CD4-positive, alpha-beta memory T cell (primary cell): ENCODE data around the gene ADM2. TPM values are rescaled to one million over a fixed set of nuclear protein-coding genes. Genes with fewer than 3 reads are reported as not detected.
A peak's percentile ranks its signal among the peaks of the same experiment; 100 is the strongest.

Experiments used
- CTCF ChIA-PET: fragments of 350-600 bp; sonication (Branson Sonifier 250); formaldehyde crosslinking; loops from one replicate; lab custom pipeline; 2021; ENCODE audit warnings: inconsistent platforms; ENCODE audit not compliant: partially characterized antibody; lab: Charles Lee
- POLR2A ChIA-PET: fragments of 350-600 bp; sonication (Branson Sonifier 250); formaldehyde crosslinking; loops from one replicate; lab custom pipeline; 2021; ENCODE audit not compliant: partially characterized antibody; lab: Charles Lee
- DNase-seq, 5 donors: peaks; one replicate each; pipeline versions ENCODE4 v3.0.0 to v3.0.0-alpha.2; 2020 to 2022; ENCODE audit warnings: mixed read lengths in 1 of 5
- H3K27ac ChIP-seq: one replicate; pipeline ENCODE4 v1.7.0; 2013; ENCODE audit warnings: low read depth, low read length
- H3K27me3 ChIP-seq: 2 replicates; pipeline ENCODE4 v1.7.0; 2013; ENCODE audit warnings: mild to moderate bottlenecking, low read length, moderate library complexity; ENCODE audit not compliant: insufficient read depth
- H3K36me3 ChIP-seq: 2 replicates; pipeline ENCODE4 v1.7.0; 2013; ENCODE audit warnings: mild to moderate bottlenecking, low read length, moderate library complexity; ENCODE audit not compliant: insufficient read depth
- H3K4me1 ChIP-seq: 2 replicates; pipeline ENCODE4 v1.7.0; 2013; ENCODE audit warnings: mild to moderate bottlenecking, low read length, moderate library complexity; ENCODE audit not compliant: insufficient read depth
- H3K4me3 ChIP-seq, 2 donors: one replicate each; pipeline ENCODE4 v1.7.0; 2013; ENCODE audit warnings: low read length in 2 of 2, mild to moderate bottlenecking in 1 of 2
- H3K9me3 ChIP-seq, 2 donors: one replicate each; pipeline ENCODE4 v1.7.0; 2013; ENCODE audit warnings: low read length in 2 of 2, control low read depth in 1 of 2; ENCODE audit not compliant: control insufficient read depth in 1 of 2
- H3K27ac Mint-ChIP-seq, 7 donors: one replicate each; pipeline ENCODE4 v1.8.0; 2020 to 2021; ENCODE audit warnings: mixed read lengths in 7 of 7, mild to moderate bottlenecking in 6 of 7, inconsistent platforms in 3 of 7, moderate library complexity in 3 of 7
- H3K27me3 Mint-ChIP-seq, 2 donors: one replicate each; pipeline ENCODE4 v1.8.0; 2020 to 2021; ENCODE audit warnings: mixed read lengths in 2 of 2
- H3K36me3 Mint-ChIP-seq, 2 donors: one replicate each; pipeline ENCODE4 v1.8.0; 2020 to 2021; ENCODE audit warnings: mixed read lengths in 2 of 2, inconsistent platforms in 1 of 2, mild to moderate bottlenecking in 1 of 2
- H3K4me1 Mint-ChIP-seq, 4 donors: one replicate each; pipeline ENCODE4 v1.8.0; 2020 to 2021; ENCODE audit warnings: mixed read lengths in 4 of 4, mild to moderate bottlenecking in 1 of 4
- H3K4me3 Mint-ChIP-seq, 8 donors: one replicate each; pipeline ENCODE4 v1.8.0; 2020 to 2021; ENCODE audit warnings: mixed read lengths in 8 of 8, mild to moderate bottlenecking in 7 of 8, moderate library complexity in 6 of 8, inconsistent platforms in 3 of 8
- H3K9me3 Mint-ChIP-seq, 8 donors: one replicate each; pipeline ENCODE4 v1.8.0; 2020 to 2021; ENCODE audit warnings: mixed read lengths in 8 of 8, mild to moderate bottlenecking in 5 of 8, inconsistent platforms in 3 of 8, moderate library complexity in 1 of 8
- intact Hi-C: fragments of 100-400 bp; cut with micrococcal nuclease; formaldehyde crosslinking; loops from one replicate; pipeline ENCODE4 v1.15.1; 2023
- polyA plus RNA-seq, 2 donors: library from polyadenylated mRNA; unstranded; fragments of 300-500 nt; fragmentation: Illumina TruSeq; gene quantifications; one replicate each; pipeline ENCODE4 v1.2.3, GENCODE V29; 2021
- total RNA-seq, 2 experiments: library from RNA; stranded (reverse); gene quantifications; one replicate each; pipeline ENCODE4 v1.2.3, GENCODE V29; 2021

Gene ADM2
- total and polyA plus RNA-seq, 4 experiments from 2014 or later, result 0.07 to 4.5 (median 2.4) TPM

- POLR2A ChIA-PET, result interaction anchor here (0.8 to 1.0 kb wide), 2 partner anchors 70 to 123 kb away, joined by 3 read pairs; partner anchors contain the start of gene SCO2
These were observed 26.7 kb upstream of the ADM2 start for GRCh38 chr22:50454556-50455075.

GRCh38 chr22:50455201-50455600, 26.1 kb upstream of the ADM2 start:
- H3K27ac ChIP-seq, result no peak overlapping the region
- POLR2A ChIA-PET, result interaction anchor here (0.8 to 6.2 kb wide), 2 partner anchors 14 to 122 kb away, joined by 3 to 38 read pairs; no protein-coding TSS in a partner anchor
- Mint-ChIP-seq H3K36me3 (peaks cover 23 to 56% of the 10 kb centered on the region in 2 donors), H3K4me3 (no peak overlapping the region), H3K27ac (no peak overlapping the region), H3K27me3 (no peaks in the 10 kb centered on the region), H3K4me1 (peaks cover 0 to 6% (median 4%) of the 10 kb centered on the region in 4 donors), H3K9me3 (peaks cover 0 to 3% (median 0%) of the 10 kb centered on the region in 8 donors)
- intact Hi-C loops, result no loop called here
- no peak overlapping the region for H3K4me3 ChIP-seq
- DNase-seq, result no peak
- peaks cover 47% of the 10 kb centered on the region for H3K36me3 ChIP-seq
- no peaks in the 10 kb centered on the region for H3K27me3 ChIP-seq
- CTCF ChIA-PET, result no interaction called here
- H3K9me3 ChIP-seq, result no peaks in the 10 kb centered on the region
- H3K4me1 ChIP-seq, result no peaks in the 10 kb centered on the region

More at GRCh38 chr22:50454556-50455075, 26.7 kb upstream of the ADM2 start:
- Mint-ChIP-seq H3K27ac (peak overlapping the region in 2 of 7 donors; percentile 48 to 68), H3K4me3 (no peak overlapping the region), H3K9me3 (peaks cover 0 to 3% (median 0%) of the 10 kb centered on the region in 8 donors), H3K4me1 (peaks cover 0 to 7% (median 5%) of the 10 kb centered on the region in 4 donors), H3K36me3 (peaks cover 26 to 58% of the 10 kb centered on the region in 2 donors), H3K27me3 (no peaks in the 10 kb centered on the region)
- no peaks in the 10 kb centered on the region for H3K9me3 ChIP-seq
- peaks cover 46% of the 10 kb centered on the region for H3K36me3 ChIP-seq
- CTCF ChIA-PET, result interaction anchor here (1.4 kb wide), 1 partner anchor 43 kb away, joined by 5 read pairs; no protein-coding TSS in a partner anchor
- no peaks in the 10 kb centered on the region for H3K27me3 ChIP-seq
- DNase-seq, result no peak
- no peak overlapping the region for H3K27ac ChIP-seq
- intact Hi-C loops, result no loop called here
- H3K4me1 ChIP-seq, result no peaks in the 10 kb centered on the region
- no peak overlapping the region for H3K4me3 ChIP-seq

- no peak overlapping the region for H3K4me3 Mint-ChIP-seq
- no peaks in the 10 kb centered on the region for H3K27me3 Mint-ChIP-seq
- DNase-seq, result no peak
- H3K4me1 Mint-ChIP-seq, result peaks cover 0 to 6% (median 3%) of the 10 kb centered on the region in 4 donors
- Histone ChIP-seq H3K27ac (no peak overlapping the region), H3K4me1 (no peaks in the 10 kb centered on the region), H3K4me3 (no peak overlapping the region), H3K9me3 (no peaks in the 10 kb centered on the region), H3K36me3 (peaks cover 56% of the 10 kb centered on the region), H3K27me3 (no peaks in the 10 kb centered on the region)
- CTCF ChIA-PET, result interaction anchor here (1.7 kb wide), 1 partner anchor 42 kb away, joined by 6 read pairs; no protein-coding TSS in a partner anchor
- intact Hi-C loops, result no loop called here
- peak overlapping the region in 1 of 7 donors; percentile 48 for H3K27ac Mint-ChIP-seq
- peaks cover 22 to 61% of the 10 kb centered on the region in 2 donors for H3K36me3 Mint-ChIP-seq
- peaks cover 0 to 7% (median 0%) of the 10 kb centered on the region in 8 donors for H3K9me3 Mint-ChIP-seq
- POLR2A ChIA-PET, result interaction anchor here (1.2 to 6.2 kb wide), 4 partner anchors 13 to 70 kb away, joined by 3 to 38 read pairs (median 4); partner anchors contain the start of gene SCO2
These were observed 25.3 kb upstream of the ADM2 start for GRCh38 chr22:50456026-50456425.

DNA sequence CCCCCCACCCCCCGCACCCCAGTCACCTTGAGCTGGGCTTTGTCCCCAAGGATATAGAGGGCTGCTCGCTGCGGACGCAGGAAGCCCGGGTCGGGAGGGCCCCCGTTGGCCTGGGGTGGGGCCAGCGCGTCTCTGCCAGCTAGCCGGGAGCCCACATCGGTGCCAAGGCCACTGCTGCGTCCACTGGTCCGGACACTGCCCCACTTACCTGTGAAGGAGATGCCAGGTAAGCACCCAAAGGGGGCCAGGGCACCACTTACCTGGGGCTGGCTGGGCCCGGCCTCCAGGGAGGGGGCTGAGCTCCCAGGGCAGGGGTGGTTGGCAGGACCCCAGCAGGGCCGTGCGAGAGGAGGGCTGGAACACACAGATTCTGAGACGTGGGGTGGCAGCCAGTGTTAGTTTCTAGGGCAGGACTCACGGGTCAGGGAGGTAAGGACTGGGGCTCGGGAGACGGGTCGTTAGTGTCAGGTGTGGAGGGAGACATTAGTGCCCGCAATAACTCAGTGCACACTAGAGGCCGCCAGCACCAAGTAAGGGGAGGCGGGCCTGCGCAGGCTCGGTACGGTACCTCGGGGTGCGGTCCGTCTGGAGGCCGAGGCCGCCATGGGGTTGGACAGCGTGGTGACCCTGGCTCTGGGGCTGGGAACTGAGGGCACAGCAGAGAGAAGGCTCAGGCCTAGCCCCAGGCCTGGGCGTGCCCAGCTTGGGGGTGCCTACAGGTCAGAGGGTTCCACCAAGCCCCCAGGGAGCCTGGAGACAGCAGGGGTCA, 24.7 kb upstream of the ADM2 start:
- intact Hi-C loops, result no loop called here
- POLR2A ChIA-PET, result interaction anchor here (1.2 to 6.2 kb wide), 4 partner anchors 13 to 69 kb away, joined by 3 to 38 read pairs (median 4); partner anchors contain the start of gene SCO2
- H3K27ac ChIP-seq, result no peak overlapping the region
- H3K27me3 ChIP-seq, result no peaks in the 10 kb centered on the region
- H3K36me3 ChIP-seq, result peaks cover 61% of the 10 kb centered on the region
- Mint-ChIP-seq H3K4me1 (peaks cover 0 to 6% (median 2%) of the 10 kb centered on the region in 4 donors), H3K27ac (peak overlapping the region in 1 of 7 donors; percentile 19), H3K4me3 (no peak overlapping the region), H3K27me3 (no peaks in the 10 kb centered on the region), H3K9me3 (peaks cover 0 to 7% (median 0%) of the 10 kb centered on the region in 8 donors), H3K36me3 (peaks cover 16 to 58% of the 10 kb centered on the region in 2 donors)
- CTCF ChIA-PET, result interaction anchor here (0.5 to 1.7 kb wide), 2 partner anchors 14 to 41 kb away, joined by 3 to 6 read pairs; no protein-coding TSS in a partner anchor
- no peaks in the 10 kb centered on the region for H3K9me3 ChIP-seq
- H3K4me3 ChIP-seq, result no peak overlapping the region
- no peaks in the 10 kb centered on the region for H3K4me1 ChIP-seq
- DNase-seq, result no peak

DNA sequence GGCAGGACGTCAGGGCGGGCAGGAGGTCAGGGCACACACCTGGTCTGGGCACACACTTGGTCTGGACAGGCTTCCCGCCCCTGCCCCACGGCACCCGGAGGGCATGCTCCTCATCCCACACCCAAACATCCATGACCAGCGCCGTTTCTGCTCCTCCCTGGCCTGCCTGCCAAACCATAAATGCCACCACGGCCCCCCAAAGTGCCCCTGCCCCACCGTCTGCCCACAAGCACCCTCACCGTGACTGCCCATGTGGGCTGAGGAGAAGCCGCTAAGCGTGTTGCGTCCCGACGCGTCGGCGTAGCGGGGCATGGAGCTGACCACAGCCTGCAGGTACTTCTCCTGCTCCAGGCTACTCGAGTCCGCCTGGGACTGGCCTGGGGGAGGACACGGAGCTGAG, 22.3 kb upstream of the ADM2 start:
- H3K36me3 ChIP-seq, result peaks cover 79% of the 10 kb centered on the region
- H3K4me3 ChIP-seq, result no peak overlapping the region
- no peaks in the 10 kb centered on the region for H3K27me3 Mint-ChIP-seq
- H3K27me3 ChIP-seq, result no peaks in the 10 kb centered on the region
- intact Hi-C loops, result no loop called here
- H3K27ac ChIP-seq, result no peak overlapping the region
- no peaks in the 10 kb centered on the region for H3K4me1 Mint-ChIP-seq
- H3K4me1 ChIP-seq, result no peaks in the 10 kb centered on the region
- peaks cover 0 to 4% (median 0%) of the 10 kb centered on the region in 8 donors for H3K9me3 Mint-ChIP-seq
- H3K36me3 Mint-ChIP-seq, result peaks cover 18 to 58% of the 10 kb centered on the region in 2 donors
- no peak overlapping the region for H3K4me3 Mint-ChIP-seq
- ChIA-PET CTCF (interaction anchor here (1.2 kb wide), 1 partner anchor 14 kb away, joined by 5 read pairs; no protein-coding TSS in a partner anchor), POLR2A (interaction anchor here (1.3 to 6.2 kb wide), 3 partner anchors 10 to 67 kb away, joined by 3 to 38 read pairs (median 3); partner anchors contain the start of gene SCO2)
- H3K27ac Mint-ChIP-seq, result peak overlapping the region in 1 of 7 donors; percentile 70
- no peaks in the 10 kb centered on the region for H3K9me3 ChIP-seq
- no peak for DNase-seq

DNA sequence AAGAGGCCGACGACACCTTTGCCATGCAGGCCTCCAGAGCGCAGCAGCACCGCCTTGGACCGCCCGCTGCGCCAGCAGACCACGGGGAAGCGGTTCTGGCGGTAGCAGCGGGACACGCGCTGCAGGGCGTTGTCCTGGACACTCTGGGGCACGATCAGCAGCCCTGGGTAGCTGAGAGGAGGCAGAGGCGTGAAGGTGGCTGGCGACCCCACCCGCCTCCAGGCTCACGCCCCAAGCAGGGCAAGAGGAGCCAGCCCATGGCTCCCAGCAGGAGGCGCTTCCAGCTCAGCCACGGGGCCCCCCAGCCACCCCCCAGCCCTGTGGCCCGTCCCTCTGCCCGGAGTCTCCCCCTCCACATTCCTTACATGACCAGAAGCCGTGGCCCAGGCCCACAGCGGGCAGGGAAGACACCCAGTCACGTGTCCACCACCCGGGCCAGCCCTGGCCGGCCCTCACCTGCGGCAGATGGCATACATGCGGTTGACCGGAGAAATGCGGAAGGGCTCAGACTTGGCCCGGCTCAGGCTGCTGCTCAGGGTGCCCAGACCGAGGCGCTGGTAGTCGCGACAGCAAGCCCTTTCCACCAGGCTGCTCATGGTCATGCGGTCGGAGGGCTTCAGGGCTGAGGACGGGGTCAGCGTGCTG, 21.7 kb upstream of the ADM2 start:
- no peak overlapping the region for H3K27ac Mint-ChIP-seq
- Histone ChIP-seq H3K27ac (no peak overlapping the region), H3K4me1 (no peaks in the 10 kb centered on the region), H3K9me3 (no peaks in the 10 kb centered on the region), H3K27me3 (no peaks in the 10 kb centered on the region), H3K4me3 (no peak overlapping the region), H3K36me3 (peaks cover 79% of the 10 kb centered on the region)
- intact Hi-C loops, result no loop called here
- H3K36me3 Mint-ChIP-seq, result peaks cover 19 to 58% of the 10 kb centered on the region in 2 donors
- no peak overlapping the region for H3K4me3 Mint-ChIP-seq
- DNase-seq, result no peak
- peaks cover 0 to 4% (median 0%) of the 10 kb centered on the region in 8 donors for H3K9me3 Mint-ChIP-seq
- POLR2A ChIA-PET, result interaction anchor here (1.3 to 6.2 kb wide), 3 partner anchors 10 to 66 kb away, joined by 3 to 38 read pairs (median 3); partner anchors contain the start of gene SCO2
- no peaks in the 10 kb centered on the region for H3K27me3 Mint-ChIP-seq
- CTCF ChIA-PET, result no interaction called here
- no peaks in the 10 kb centered on the region for H3K4me1 Mint-ChIP-seq
